Measurements from ENCODE around the gene PTEN.

Gene PTEN

DNA sequence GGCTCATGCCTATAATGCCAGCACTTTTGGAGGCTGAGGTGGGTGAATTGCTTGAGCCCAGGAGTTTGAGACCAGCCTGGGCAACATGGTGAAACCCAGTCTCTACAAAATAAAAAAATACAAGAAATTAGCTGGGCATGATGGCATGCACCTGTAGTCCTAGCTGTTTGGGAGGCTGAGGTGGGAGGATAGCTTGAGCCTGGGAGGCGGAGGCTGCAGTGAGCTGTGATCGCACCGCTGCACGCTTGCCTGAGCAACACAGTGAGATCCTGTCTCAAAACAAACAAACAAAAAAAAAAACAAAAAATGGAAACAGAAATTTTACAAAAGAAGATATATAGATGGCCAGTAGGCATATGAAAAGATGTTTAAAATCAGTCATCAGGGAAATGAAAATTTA lies 57.1 kb downstream of the PTEN start:
- no peak for DNase-seq (ENCODE audit: low read depth)

DNA sequence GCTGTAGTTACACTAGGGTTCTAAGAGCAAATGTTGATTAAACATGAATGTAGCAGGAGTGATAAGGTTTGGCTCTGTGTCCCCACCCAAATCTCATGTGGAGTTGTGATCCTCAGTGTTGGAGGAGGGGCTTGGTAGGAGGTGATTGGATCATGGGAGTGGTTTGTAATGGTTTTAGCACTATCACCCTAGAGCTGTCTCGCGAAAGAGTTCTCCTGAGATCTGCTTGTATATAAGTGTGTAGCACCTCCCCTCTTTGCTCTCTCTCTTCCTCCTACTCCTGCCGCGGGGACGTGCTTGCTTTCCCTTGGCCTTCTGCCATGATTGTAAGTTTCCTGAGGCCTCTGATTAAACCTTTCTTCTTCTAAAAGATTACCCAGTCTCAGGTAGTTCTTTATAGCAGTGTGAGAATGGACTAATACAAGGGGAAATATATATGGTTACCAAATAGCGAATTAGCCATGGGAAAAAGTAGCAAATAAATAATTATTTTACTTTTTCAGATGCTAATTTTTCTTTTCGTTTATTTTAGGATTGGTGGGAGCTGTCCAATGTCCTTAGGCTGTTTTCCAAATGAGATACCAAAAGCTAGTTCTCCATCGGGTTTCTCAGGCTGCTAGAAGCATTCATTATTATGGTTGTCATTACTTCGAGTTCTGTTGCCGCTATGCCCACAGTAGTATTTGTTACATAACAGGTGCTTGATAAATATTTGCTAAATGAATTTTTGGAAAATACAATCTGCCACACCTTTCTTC lies 58.7 kb downstream of the PTEN start:
- DNase-seq (ENCODE audit: low read depth), result no peak

- no peak for DNase-seq (ENCODE audit: low read depth)
These were observed 59.8 kb downstream of the PTEN start for GRCh38 chr10:87923233-87923632.

GRCh38 chr10:87925570-87925969 lies 62.1 kb downstream of the PTEN start:
- no peak for DNase-seq (ENCODE audit: low read depth)

GRCh38 chr10:87927091-87927490 lies 63.7 kb downstream of the PTEN start:
- no peak for DNase-seq (ENCODE audit: low read depth)

- DNase-seq (ENCODE audit: low read depth), result no peak
These were observed 65.6 kb downstream of the PTEN start for GRCh38 chr10:87928996-87929395.

GRCh38 chr10:87930141-87930540 lies 66.7 kb downstream of the PTEN start:
- DNase-seq (ENCODE audit: low read depth), result no peak

DNA sequence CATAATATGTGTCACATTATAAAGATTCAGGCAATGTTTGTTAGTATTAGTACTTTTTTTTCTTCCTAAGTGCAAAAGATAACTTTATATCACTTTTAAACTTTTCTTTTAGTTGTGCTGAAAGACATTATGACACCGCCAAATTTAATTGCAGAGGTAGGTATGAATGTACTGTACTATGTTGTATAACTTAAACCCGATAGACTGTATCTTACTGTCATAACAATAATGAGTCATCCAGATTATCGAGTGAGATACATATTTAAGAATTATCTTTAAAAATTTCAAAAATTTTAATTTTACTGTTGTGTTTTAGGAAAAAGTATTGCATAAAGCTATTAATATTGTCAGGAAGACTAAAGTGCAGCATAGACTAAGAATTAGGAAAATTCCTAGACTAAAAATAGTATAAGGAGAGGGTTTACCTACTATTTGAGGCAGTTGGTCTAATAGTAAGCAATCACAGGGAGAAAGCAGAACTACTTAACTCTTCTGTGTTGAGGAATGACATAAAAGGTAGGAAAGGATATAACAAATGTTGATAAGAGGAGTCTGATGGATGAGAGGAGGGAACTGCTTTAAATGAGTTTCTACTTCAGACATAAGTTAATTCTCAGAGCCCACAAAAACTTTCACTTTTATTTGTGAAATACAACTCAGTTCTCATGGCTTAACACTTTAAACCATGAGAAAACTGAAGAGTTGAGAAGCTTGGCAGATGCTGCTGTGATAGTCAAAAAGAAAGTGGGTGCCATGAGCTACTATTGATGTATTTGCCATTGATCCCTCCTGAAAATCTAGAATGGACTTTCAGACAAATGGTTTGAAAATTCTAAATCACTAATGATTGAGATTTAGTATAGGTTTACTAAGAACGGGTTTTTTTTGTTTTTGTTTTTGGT lies 67.8 kb downstream of the PTEN start:
- no peak for DNase-seq (ENCODE audit: low read depth)

DNA sequence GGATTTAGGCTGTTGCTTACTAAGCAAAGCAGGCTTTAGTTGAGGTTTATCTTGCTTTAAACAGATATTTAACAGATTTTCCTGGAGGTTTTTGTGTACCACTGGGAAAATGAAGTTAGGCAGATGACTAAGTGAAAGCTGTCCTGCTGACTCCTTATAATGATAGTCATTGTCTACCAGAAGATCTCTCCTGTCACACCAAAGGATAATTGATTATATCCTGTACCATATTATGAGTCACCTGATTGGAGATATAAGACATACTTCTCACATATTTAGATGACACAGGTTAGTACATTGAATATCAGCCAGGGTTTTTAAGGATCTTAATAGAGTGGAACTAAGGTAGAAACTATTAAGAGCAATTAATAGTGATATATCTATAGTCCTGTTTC lies 68.4 kb downstream of the PTEN start:
- no peak for DNase-seq (ENCODE audit: low read depth)

DNA sequence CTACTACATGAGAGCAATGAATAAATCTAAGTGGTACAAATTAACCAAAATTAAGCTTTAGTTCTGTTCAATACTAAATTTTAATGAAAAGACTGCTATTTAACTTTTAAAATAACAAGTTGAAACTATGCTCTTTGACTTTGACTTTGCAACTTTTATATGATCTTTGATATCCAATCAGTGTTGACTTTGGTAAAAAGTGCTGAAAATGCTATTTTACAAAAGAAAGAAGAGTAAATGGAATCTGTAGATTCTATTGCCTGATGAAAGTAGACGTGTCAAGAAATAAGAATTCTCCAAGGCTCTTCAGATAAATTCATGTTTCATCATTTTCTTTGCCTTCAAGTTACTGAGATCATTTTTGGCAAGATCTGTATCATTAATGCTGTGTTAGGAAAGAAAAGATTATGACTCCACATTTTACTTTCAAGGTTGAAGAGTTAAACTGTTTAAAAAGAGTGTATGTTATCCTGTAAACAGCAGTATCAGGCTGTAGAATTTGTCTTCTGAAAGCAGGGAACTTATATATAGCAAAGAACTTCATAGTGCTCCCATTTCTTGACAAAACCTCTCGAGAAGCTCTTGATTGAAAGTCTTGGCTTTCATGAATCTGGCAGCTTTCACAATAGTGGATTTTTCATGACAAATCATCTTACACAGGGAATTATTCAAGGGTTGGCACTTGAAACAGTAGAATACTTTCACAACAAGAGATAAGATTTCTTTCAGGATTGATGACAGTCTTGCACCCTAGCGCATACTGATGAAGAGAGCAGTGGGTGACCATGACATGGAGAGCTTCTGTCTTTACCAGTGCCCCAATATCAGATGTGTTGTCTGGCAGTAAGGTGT lies 72.1 kb downstream of the PTEN start:
- DNase-seq (ENCODE audit: low read depth), result no peak

DNA sequence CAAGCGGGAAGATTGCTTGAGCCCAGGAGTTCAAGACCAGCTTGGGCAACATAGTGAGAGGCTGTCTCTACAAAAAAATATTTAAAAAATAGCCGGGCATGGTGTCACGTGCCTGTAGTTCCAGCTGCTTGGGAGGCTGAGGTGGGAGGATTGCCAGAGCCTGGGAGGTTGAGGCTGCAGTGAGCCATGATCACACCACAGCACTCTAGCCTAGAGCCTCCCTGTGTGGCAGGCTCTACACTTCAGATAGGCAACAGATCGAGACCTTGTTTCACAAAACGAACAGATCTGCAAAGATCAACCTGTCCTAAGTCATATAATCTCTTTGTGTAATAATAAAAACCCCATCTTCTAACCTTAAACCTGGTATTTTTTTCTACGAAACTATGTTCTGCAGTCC lies 76.8 kb downstream of the PTEN start:
- DNase-seq (ENCODE audit: low read depth), result no peak

DNA sequence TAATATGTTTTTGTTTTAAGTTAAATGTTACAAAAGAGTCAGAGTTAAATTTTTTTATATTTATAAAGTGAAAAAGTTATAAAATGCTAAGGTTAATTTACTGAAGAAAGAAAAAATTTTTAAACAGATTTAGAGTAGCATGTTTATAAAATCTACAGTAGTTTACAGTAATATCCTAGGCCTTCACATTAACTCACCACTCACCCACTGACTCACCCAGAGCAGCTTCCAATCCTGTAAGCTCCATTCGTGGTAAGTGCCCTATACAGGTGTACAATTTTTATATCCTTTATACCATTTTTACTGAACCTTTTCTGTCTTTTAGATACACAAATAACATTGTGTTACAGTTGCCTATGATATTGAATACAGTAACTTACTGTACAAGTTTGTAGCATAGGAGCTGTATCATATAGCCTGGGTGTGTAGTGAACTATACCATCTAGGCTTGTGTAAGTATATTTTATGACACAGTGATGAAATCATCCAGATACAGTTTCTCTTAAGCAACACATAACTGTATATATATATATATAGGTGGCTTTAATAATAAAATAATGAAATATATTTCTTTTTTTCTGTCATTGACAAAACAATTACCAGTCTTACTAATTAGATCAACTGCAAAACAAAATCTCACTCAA lies 79.6 kb downstream of the PTEN start:
- no peak for DNase-seq (ENCODE audit: low read depth)

GRCh38 chr10:87945984-87946383 lies 82.6 kb downstream of the PTEN start:
- DNase-seq (ENCODE audit: low read depth), result no peak

DNA sequence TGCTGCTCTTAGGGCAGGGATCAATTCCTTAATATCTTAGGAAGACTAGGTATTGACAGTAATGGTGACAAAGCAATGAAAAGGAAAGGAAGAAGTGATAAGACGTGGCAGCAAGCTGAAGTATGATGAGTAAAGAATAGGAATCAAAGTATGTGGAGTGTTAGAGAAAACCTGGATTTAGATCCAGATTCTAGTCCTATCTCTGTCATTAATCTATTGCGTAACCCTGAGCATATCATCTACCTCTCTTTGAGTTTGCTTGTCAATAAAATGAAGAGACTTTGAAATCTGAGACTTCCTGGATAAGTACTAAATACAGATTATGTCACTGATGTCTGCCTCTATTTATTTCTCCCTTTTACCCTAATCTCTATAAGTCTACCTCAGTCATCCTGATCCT lies 89.2 kb downstream of the PTEN start:
- DNase-seq (ENCODE audit: low read depth), result no peak

- no peak for DNase-seq (ENCODE audit: low read depth)
These were observed 92.6 kb downstream of the PTEN start for GRCh38 chr10:87956055-87956454.

GRCh38 chr10:87957702-87958101 lies 94.3 kb downstream of the PTEN start:
- no peak for DNase-seq (ENCODE audit: low read depth)

DNA sequence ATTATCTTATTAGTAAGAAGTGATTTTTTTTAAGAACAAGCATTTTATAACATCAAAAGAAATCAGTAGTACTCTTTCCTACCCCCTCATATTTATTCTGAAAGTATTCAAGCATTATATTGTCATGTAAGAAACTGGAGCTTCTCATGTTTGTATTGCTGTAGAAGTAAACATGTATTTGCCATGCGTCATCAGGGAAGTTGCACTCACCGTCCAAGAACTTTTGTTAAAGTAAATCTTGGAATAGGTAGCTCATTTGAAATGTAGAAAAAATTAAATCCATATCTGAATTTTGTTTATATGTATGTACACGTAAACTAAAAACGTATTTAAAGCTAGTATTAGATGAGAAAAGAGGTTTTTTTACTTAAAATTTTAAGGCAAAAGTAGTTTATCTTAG lies 96.8 kb downstream of the PTEN start:
- DNase-seq (ENCODE audit: low read depth), result no peak

DNA sequence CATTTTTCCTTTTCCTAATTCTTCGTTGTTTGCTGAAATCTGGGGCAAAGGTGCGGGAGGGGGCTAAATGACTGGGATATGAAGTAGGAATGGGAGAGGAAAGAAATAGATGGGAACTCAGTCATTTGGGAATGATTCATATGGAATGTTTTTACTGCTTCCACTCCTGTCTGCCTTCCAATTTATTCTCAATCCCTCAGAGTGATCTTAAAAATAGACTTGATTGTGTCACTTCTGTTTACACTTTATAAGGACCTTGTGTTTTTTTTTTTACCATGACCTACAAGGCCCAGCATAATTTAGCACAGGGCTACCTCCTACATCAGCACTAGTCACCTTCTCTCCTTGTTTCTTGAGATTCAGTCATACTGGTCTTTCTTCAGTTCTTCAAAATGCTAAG lies 97.9 kb downstream of the PTEN start:
- DNase-seq (ENCODE audit: low read depth), result no peak

- DNase-seq (ENCODE audit: low read depth), result no peak
These were observed 103.0 kb downstream of the PTEN start for GRCh38 chr10:87966459-87966858.

DNA sequence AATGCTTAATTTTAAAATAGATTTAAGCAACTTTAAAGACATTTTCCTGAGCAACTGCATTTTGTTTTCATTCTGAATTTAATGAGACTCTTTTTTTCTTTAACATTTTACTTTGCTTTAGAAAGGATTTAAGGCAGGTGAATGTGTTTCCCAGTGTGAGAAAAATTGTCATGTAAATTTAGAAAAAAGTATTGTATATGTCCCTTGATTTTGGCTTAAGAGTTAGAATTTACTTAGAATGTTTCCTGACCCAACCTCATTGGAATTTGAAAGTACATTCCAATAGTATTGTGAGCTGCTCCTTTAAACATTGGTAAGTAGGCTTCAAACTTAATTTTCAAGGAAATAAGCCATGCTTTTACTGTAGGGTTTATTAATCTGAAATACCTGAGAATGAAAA lies 110.2 kb downstream of the PTEN start:
- DNase-seq (ENCODE audit: low read depth), result no peak

DNA sequence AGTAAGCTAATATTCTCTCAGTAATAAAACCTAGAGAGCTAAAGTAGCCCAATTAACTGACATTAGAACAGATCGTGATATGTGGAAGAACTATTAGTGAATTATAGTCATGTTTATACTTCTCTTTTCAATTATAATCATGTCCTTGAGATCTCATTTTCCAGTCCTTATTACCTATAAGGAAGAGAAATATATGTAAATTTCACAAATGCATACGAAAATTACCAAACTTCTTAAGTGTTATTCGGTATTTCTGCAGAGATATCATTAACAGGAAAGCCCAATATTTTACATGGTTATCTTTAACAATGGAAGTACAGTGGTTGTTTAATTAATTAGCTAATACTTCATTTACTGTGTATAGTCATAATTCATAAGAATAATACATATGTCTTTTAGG lies 110.7 kb downstream of the PTEN start:
- DNase-seq (ENCODE audit: low read depth), result no peak

- no peak for DNase-seq (ENCODE audit: low read depth)
These were observed 111.3 kb downstream of the PTEN start for GRCh38 chr10:87974769-87975168.
